Embryonic facial prominence (tissue), 1 donor: Measurements from ENCODE around the gene NMT2.

ENCODE experiments used
- DNase-seq: peaks from one replicate; pipeline ENCODE4 v3.0.0-alpha.2; 2016; ENCODE audit errors: extremely low spot score

The NMT2 gene

DNA sequence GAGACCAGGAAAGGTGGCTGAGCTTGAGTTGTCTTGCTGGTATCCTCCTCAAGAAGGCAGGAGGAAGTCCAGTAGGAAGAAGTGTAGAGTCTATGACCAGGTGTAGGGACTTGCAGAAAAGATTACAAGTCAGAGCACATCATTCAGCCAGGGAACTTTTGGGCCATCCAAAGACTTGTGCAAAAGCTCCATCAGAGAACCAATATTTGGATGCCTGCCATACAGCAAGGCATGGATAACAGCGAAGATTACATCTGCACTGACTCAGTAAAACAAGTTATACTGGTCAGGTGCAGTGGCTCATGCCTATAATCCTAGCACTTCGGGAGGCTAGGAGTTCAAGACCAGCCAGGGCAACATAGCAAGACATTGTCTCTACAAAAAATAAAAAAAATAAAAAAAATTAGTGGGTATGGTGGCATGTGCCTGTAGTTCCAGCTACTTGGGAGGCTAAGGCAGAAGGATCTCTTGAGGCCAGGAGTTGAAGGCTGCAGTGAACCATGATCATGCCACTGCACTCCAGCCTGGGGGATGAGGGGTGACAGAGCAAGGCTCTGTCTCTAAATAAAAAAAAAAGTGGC lies 13.2 kb upstream of the NMT2 start:
- DNase-seq = no peak

DNA sequence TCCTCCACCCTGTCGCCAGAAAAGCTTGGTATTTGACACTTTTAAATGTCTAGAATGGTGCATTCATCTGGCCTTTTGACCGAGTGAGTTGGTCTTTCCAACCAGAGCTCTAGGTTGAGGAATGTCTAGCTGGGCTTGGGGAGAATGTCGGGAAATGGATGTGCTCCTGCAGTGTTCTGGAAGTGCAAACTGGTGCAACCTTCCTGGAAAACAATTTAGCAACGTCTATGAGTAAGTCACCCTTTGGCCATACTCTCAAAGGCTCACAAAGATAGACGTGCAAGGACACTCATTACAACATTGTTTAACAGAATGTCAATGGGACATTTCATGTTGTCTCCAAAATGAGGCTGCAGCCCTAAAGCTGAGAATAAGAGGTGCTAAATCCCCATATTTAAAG lies 12.2 kb upstream of the NMT2 start:
- no peak for DNase-seq

DNA sequence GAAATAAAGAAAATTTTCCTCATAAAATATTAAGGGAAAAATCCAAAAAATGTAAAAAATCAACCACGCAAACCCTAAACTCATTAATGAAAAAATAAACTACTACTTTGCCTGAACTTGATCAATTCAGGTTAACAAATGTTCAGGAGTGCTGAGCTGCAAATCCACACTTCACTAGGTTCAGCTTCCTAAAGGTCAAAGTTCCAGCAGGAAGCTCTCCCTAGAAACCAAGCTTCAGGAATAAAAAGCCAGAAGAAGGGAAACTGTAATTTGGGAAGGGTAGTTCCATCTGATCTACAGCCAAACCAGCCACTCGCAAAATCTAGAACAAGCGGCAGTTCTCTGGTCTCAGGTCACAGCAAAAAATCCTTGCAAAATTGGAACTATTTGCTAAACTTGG lies 7.8 kb upstream of the NMT2 start:
- DNase-seq = no peak

DNA sequence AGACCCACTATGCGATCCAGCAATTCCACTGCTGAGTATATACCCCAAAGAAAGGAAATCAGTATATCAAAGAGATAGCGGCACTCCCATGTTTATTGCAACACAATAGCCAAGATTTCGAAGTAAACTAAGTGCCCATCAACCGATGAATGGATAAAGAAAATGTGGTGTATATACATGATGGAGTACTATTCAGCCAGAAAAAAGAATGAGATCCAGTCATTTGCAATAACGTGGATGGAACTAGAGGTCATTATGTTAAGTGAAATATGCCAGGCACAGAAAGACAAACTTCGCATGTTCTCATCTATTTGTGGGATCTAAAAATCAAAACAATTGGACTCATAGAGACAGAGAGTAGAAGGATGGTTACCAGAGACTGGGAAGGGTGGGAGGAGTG lies 7.1 kb upstream of the NMT2 start:
- DNase-seq = no peak

DNA sequence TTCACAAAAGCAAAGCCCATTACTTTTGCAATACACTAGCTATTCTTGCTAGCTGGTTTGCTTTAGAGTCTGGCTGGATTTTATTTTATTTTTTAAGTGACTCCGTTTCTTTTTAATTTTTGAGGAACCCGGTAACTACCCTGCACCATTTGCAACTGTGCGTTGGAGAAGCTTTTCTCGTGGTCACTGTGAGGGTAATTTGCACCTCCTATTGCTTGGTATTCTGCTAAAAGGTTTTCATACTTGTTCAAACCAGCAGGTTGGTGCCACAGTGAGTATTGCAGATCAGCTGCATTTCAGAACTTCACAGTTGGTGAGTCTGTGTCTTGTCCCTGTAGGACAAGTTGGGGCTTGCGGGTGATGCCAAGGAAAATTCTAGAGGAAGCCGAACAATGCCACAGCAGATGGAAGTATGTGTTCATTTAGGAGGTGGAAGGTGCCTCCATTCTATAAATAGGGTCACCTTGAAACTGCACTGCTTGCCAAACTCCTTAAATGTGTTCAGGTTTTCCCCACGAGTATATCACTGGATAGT lies 3.9 kb upstream of the NMT2 start:
- no peak for DNase-seq

GRCh38 chr10:15169555-15170401 lies 1.3 kb upstream of the NMT2 start:
- no peak for DNase-seq

GRCh38 chr10:15168786-15169554 lies 477 bp upstream of the NMT2 start:
- DNase-seq = peak; percentile 93

- no peak for DNase-seq
Observed at GRCh38 chr10:15167411-15168290, 842 bp downstream of the NMT2 start.

DNA sequence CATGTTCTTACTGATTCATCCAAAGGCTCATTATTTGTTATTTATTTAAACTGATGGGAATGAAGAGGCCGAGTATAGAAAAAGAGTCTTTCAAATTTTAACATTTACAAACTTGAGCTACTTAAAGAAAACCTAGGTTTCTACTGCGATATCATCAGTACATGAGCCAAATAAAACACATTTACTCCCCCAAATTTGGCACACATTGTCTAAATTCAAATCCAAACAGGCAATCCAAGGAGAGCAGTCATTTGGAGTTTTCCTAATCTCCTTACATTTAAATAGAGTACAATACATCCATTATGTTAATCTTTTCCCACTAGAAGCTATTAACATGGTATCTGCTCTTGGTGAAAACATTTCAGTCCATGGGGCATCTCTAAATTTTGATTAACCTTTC lies 2.2 kb downstream of the NMT2 start:
- DNase-seq = no peak

DNA sequence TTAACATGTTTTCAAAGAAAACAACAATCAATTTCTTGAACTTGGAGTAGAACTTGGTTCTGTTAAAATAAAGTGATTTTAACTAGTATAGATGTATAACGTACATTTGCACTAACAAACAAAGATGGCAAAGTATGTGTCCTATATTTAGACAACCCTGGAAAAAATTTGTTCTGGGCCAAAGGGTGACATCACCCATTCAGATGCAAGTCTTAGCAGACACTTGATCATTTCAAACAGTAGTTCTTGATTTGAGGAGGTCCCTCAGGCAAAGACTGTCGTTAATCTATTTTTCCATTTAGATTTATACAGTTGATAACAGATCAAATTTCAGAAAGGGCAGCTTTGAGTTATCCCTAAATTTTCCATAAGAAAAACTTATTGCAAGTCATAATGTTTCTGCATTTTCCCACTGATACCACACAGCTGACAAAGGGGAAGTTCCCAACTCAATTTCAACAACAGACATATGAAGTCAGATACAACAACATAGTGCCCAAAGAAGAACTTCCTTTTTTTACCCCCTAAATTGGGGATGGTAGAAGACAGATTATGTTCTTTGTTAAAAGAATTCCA lies 5.2 kb downstream of the NMT2 start:
- no peak for DNase-seq

DNA sequence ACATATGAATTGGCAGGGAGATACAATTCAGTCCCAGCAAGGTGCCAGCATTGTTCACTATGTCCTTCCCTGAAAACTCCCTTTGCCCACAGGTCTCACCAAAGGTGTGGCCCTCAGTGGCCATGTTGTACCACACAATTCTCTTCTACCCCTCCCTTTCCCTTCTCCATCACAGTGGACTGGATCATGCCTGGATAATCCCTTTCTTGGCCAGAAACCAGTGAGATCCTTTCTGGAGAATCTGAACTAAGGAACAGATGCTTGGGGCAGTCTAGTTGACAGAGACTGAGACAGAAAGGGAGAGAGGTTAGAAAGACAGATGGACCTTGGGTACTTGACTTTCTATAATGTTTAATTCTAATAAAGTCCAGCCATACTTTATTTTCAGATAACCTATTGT lies 9.5 kb downstream of the NMT2 start:
- DNase-seq = no peak

DNA sequence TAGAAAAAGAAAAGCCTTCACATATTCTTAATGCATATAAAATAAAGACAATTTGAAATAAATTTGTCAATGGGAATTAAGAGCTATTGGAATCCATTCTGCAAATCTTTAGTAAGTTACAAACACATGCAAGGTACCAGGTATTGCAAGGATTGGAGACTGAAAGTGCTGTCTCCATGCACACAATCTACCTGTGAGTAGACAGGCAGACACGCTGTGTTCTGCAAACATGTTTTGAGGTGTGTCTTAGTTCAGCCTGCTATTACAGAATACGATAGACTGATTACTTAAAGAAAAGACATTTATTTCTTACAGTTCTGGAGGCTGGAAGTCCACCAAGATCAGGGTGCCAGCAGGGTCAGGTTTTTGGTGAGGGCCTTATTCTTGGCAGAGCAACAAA lies 10.0 kb downstream of the NMT2 start:
- no peak for DNase-seq

GRCh38 chr10:15155978-15156656 lies 12.4 kb downstream of the NMT2 start:
- no peak for DNase-seq

DNA sequence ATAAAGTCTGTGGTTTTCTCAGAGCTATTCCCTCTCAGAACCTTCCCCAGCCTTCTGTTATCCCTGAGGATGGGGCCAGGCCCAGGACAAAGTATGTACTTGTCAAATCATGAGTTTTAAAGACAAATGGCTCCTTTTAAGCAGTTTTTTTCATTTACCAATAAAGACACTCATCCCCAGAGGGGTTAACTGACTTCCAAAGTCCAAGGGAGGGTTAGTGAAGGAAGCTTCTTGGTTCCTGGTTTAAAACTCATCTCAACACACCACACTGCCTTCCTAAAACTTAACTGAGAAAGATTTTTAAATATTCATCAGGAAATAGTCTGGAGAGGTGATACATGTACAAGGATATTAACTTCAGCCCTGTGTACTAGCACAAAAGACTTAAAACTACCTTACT lies 15.9 kb downstream of the NMT2 start:
- no peak for DNase-seq

- DNase-seq = no peak
Observed at GRCh38 chr10:15150563-15150962, 17.9 kb downstream of the NMT2 start.

DNA sequence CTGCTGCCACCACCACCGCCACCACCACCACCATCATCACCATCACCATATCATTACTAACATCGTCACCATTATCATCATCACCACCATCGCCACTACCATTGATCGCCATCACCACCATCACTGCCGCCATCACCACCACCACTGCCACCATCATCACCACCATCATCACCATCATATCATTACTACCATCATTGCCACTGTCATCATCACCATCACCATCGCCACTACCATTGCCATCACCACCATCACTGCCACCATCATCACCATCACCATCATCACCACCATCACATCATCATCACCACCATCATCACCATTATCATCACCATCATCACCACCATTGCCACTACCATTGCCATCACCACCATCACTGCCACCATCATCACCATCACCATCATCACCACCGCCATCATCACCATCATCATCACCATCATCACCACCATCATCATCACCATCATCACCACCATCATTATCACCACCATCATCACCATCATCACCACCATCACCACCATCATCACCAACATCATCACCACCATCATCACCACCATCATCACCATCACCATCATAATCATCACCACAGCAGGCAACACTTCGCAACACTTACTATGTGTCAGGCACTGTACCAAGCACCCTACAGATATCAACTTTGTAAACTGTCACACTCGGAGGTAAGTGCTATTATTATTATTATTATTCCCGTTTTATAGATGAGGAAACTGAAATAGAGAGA lies 19.3 kb downstream of the NMT2 start:
- no peak for DNase-seq

- DNase-seq = no peak
Observed at GRCh38 chr10:15147594-15148392, 20.7 kb downstream of the NMT2 start.

- DNase-seq = no peak
Observed at GRCh38 chr10:15146366-15146765, 22.1 kb downstream of the NMT2 start.

- no peak for DNase-seq
Observed at GRCh38 chr10:15144788-15145187, 23.7 kb downstream of the NMT2 start.
